HG02588 (cell line): ENCODE data around the gene PRRC2A.
"Not testable (repeated sequence)": the region's sequence is repeated elsewhere in the genome, so short reads cannot be mapped to it uniquely, and the experiment has no call there.

Source experiments
- ATAC-seq: cut with Tn5 transposase; IDR thresholded peaks from one replicate; pipeline ENCODE4 v1.9.1; 2021; ENCODE audit warnings: mild to moderate bottlenecking, moderate library complexity; ENCODE audit not compliant: unreplicated experiment

PRRC2A gene

DNA sequence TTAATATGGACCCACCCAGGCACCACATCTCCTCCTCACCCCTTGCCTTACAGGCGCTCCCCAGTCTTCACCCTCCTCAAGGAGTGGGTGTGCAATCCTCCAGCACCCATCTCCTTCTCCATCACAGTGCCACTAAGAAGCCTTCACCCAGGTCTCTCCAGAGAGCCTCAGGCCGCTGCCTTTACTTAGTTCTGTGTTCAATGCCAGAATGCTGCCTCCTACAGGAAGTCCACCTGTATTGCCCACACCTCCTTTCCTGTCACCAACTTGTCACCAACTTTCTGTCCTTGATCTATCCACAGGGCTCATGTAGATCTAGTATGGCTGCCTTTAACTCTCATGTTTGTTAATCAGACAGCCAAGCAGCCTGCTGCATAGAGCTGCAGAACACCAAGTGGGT lies 35.0 kb upstream of the PRRC2A start:
- ATAC-seq, result no peak

DNA sequence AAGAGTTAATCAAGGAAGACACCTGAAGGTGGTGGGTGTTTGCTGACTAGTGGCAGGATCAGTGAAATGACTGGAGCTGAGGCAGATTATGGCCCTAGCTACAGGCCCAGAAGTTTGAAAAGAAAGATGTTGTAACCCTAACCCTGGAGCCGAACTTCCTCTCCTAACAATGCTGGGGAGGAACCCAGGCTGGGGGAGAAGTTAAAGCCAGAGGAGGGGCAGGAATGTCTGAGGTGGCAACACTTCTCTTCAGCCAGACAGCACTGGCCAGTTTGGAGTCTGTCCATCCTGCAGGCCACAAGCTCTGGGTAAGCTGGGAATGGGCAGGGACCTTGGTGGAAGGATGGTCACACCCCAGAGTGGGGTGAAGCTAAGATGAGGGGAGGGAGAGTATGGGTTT lies 34.5 kb upstream of the PRRC2A start, which contains the start of gene LST1:
TSS of gene LST1 (plus strand) at position 270 of the 400 bp plus-strand sequence. CDS start 1,023 bp downstream, outside the sequence.
- no peak for ATAC-seq

DNA sequence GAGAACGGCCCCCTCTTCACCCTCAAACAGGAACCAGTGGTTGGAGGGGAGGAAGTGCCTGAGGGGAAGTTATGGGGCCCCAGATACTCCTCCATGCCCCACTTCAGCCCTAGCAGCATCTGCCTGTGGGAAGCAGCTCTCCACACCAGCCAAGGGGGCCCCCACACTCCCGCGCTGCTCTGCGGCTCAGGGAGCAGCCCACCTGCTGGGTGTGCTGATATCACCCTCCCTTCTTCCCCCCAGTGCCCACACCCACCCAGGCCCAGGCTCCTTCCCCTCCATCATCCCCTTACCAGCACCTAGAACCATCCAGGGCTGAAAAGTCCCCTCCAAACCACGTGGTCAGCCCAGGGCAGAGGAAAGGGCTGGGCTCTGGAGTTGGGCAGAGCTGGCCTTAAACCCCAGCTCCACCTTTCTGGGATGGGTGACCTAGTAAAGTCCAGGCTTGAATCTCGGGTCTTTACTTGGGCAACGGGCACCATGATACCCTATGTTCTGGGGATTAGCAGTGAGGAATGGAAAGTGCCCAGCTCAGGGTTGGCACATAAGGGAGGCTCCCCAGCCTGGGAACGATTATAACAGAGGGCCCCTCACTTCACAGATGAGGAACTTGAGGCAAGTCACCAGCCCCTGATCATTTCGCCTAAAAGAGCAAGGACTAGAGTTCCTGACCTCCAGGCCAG lies 33.8 kb upstream of the PRRC2A start:
- no peak for ATAC-seq

DNA sequence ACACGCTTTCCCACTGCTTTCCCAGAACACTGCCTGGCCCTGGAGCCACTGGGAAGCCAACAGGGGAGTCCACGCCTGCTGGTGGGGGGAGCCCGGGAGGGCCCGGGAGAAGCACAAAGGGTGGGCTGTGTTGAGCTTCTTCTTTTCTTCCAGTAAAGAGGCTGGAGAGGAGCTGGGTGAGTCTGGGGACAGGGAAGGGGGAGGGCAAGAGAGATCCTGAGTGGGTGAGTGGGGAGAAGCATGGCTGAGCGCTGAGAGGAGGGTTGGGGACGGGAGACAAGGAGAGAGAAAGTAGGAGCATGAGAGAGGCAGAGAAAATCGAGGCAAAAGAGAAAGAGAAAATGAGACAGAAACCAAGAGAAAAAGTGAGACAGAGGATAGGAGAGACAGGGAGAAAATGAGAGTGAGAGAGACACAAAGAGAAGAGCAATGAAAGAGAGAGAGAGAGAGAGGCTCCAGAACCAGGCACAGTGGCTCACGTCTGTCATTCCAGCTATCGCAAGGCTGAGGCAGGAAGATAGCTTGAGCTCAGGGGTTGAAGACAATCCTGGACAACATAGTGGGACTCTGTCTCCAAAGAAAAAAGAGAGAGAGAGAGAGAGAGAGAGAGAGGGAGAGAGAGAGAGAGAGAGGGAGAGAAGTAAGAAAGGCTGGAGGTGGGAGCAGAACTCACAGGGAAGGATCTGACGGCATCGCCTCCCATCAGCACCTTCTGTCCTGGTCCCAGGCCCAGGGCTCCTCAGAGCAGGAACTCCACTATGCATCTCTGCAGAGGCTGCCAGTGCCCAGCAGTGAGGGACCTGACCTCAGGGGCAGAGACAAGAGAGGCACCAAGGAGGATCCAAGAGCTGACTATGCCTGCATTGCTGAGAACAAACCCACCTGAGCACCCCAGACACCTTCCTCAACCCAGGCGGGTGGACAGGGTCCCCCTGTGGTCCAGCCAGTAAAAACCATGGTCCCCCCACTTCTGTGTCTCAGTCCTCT lies 32.4 kb upstream of the PRRC2A start:
- no peak for ATAC-seq

DNA sequence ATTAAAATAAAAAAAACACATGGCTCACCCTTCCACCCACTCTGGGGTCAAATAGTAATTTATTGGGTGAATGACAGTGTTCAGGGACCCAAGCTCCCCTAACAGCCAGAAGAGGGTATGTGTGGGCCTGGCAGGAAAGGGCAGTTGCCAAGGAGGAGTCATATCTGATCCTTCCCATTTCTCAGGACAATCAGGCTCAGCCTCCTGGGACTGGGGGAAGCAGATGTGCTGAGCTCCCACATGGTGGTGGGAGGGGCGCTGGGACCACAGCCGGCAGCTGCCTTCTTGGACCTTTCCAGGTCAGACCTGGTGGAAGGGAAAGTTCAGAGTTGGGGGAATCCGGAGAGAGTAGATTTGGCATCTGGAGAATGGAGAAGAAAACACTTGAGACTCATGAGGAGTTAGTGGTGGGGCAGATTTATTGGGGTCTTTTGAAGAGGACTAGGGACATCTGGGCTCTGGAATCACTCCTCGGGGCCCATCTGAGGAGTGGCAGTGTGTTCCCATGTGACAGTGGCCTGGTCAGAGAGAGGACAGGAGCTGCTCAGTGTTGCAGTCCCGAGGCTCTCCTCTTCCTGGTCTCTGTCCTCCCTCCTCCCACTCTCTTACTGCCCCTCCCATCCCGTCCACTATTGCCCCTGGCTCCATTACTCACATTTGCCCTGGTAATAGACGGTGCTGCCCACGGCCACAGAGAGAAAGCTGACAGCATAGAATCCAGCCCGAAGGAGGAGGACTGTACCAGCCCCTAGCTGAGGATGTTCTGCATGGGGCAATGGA lies 31.5 kb upstream of the PRRC2A start:
- no peak for ATAC-seq

DNA sequence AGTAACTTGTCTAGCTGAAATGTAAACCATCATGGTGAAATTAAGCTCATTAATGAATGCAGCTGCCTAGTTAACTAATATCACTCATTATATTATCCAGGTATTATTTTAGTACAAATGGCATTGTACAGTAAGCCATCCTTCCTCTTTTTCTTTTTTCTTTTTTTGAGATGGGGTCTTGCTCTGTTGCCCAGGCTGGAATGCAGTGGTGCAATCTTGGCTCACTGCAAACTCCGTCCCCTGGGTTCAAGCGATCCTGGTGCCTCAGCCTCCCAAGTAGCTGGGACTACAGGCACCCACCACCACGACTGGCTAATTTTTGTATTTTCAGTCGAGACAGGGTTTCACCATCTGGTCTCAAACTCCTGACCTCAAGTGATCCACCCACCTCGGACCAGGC lies 29.8 kb upstream of the PRRC2A start:
- not testable (repeated sequence) for ATAC-seq

GRCh38 chr6:31592396-31592771 lies 28.1 kb upstream of the PRRC2A start:
- no peak for ATAC-seq

GRCh38 chr6:31597006-31597405 lies 23.5 kb upstream of the PRRC2A start:
- ATAC-seq, result no peak

GRCh38 chr6:31607317-31607716 lies 13.2 kb upstream of the PRRC2A start:
- no peak for ATAC-seq

GRCh38 chr6:31609519-31610406 lies 10.8 kb upstream of the PRRC2A start:
- no peak for ATAC-seq

DNA sequence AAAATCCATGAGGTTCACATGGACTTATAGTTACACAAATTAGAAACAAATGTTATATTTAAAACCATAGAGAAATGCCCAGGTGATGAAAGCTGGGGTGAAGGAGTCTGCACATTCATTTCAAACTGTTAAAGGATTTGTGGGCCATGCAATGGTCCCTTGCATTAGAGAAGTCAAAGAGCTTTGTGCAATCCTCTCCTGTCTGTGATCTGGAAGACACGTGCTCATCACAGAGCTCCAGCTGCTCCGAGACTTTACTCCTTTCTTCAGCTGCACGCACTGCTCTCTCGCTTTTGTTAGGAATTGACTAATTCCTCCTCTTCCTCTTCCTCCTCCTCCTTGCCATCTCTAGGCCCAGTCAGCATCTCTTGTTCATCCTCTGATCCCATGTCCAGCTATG lies 9.5 kb upstream of the PRRC2A start:
- ATAC-seq, result no peak

DNA sequence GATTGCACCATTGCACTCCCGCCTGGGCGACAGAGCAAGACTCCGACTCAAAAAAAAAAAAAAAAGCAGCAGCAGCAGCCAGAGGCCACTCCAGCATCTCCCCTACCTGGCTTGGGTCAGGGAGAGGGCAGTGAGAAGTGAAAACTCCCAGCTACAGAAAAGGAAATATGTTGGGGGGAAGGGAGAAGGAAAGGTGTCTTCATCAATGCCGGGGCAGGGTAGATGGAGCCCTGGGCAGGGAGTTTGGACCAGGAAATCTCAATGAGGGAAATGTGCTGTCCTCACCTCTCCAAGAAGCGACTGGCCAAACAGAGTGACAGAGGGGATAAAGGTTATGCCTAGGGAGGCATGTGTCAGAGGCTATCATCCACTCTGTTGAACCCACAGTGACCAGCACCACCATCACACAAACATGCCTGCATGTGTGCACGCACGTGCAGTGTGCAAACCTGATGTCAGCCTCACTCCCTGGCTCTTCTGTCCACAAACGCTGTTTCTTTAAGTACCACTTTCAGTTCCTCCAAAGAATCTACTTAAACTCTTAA lies 6.4 kb upstream of the PRRC2A start:
- ATAC-seq, result no peak

DNA sequence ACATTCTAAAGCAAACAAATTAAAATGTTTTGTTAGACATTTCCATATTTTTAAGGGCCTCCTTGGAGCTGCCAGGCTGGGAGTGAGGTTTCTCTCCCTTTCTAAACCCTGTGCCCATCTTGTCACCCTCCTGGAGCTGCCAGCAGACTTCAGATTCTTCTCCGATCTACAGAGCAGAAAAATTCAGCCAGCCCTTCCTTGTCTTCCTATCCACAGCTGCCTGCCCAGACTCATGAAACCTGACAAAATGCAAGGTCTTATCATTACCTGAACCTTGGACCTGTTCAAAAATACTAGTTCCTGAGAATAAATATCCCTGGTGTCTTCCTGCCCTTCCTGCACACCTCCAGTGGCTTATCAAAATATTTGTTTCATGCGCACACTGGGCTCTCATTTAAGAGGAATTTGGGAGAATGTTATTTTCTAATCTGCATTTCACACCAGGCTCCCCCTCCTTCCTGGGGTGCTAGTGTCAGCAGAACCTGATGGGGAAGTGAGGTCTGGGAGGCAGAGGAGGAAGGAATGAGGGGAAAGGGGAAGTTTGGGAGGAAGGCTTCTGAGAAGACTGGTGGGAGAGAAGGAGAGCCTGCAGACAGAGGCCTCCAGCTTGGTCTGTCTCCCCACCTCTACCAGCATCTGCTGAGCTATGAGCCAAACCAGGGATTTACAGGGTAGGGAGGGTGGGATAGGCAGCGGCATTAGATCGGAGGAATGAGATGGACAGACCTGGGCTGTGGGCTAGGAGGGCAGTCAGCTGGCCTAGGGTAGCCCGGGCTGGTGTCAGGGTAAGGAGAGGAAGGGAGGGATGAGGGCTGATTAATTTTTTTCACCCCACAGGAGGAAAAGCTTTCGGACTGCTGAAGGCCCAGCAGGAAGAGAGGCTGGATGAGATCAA lies 5.6 kb upstream of the PRRC2A start, which contains the start of gene AIF1:
TSS of gene AIF1 (plus strand) at position 551 of the 895 bp plus-strand sequence. CDS start at position 647, 96 bp downstream.
- no peak for ATAC-seq

- no peak for ATAC-seq
Observed at GRCh38 chr6:31615748-31616147, 4.8 kb upstream of the PRRC2A start.

- no peak for ATAC-seq
Observed at GRCh38 chr6:31617010-31617409, 3.5 kb upstream of the PRRC2A start.

DNA sequence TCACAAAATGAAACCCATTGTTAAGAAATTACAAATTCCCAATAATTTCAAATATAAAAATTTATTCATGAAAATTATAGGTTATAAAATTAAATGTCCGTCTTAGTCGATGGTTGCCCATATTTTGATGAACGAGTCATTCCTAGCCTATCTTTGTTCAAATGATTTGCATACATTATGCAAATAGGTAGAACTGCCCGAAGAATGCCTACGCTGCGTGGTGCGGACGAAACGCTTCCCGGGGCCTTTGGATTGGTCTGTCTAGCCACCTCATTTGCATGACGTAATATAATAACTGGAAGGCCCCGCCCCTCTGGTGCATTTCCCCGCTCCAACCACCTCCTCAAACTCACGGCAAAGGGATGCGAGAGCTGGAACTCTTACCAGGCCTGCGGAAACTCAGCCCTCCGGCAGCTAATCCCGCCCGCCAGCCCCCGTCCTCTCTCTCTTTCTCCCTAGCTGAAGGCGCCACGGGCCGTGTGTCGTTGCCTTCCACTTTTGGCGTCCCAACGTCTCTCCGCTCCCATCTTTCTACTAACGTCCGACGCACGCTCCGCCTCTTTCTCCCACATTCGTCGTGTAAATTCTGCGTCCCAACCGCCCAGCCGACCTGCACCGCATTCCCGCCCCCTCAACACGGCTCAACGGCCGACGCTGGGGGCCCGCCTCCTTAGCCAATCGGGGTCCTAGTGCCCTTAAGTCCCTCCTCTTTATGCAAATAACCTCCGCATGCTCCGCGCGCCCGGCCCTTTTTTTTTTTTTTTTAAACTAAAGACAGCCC lies 520 bp upstream of the PRRC2A start:
- peak; percentile 74 for ATAC-seq

DNA sequence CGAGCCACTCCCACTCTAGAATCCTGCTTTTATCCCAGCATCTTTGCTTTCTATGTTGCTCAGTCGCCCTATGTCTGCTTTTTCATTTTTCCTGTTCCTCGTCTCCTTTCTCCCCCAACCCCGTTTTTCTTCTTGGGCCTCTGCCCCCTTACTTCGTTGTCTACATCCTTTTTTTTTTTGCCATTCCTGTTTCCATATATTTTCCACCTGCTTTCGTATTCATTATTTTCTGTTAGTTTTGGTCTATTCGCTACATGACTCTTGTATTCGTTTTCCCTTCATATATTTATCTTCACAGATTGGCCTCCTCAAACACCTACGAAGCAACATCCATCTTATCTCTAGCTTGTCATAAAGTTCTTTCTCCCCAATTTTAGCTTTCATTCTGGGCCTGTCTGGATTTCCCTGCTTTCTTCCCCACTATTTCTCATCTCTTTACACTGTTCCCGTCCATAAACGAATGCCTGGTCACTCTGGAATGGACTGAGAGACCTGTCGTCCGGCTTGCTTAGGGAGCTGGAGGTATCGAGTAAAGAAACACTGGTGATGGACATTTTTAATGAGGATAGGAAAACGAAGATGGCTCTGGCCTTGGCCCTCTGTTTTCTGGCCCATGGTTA lies 915 bp downstream of the PRRC2A start:
- no peak for ATAC-seq

DNA sequence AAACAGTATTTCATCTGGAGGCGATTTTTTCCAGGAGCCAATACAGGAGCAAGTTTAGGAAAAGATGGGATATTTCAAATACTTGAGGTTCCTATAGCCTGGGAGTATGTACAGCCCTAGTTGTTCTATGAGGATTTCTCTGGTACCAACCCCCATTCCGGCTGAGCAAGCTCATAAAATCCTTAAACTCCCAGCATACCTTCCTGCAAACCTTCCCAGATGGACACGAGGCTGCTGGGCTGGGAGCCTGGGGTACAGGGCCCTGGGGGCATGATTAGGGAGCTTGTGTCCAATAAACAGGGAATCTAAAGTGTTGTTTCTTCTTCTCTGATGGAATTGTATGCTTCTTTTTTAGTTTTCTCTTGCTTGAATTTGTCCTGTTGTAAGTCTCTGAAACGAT lies 1.5 kb downstream of the PRRC2A start:
- ATAC-seq, result no peak
